Measurements from ENCODE around the gene VWF. TPM values are rescaled to one million over a fixed set of nuclear protein-coding genes. Genes with fewer than 3 reads are reported as not detected.

The VWF gene
- total RNA-seq, 4 donors from 2014 or later: 163 to 367 (median 253) TPM

DNA sequence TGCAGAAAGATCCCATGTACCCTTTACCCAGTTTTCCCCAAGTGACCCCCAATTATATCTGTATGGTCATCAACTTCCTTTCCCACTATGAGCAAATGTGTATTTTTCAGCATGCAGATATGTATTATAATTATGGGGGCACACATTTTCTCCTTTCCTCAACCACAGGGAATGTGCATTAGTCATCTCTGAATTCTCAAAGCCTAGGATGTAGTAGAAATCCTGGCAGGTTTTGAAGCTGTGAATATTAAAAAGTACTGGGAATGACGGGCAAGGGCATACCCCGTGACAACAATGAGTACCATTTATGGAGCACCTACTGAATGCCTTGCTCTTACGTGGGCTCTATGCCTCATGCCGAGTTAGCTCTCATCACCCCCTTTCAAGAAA, 71.5 kb downstream of the VWF start:
- peaks cover 10 to 25% (median 19%) of the 10 kb centered on the region in 4 donors for H3K4me1 ChIP-seq
- 94% methylated on average over 4 of the region's 4 CpGs for whole genome bisulfite sequencing
- intact Hi-C loops (cut with DNase I): no loop called here
- peaks cover 0 to 90% (median 8%) of the 10 kb centered on the region in 4 donors for H3K36me3 ChIP-seq
- no peak overlapping the region for H3K27ac ChIP-seq (replicated peaks in 1 of 4)
- DNase-seq (ENCODE audit: extremely low spot score): no peak
- no peak overlapping the region for H3K4me3 ChIP-seq
- H3K9me3 ChIP-seq: no peaks in the 10 kb centered on the region
- TF ChIP-seq CTCF (IDR thresholded peaks at IDR 0.05) (no peak), EP300 (IDR thresholded peaks at IDR 0.05) (no peak), POLR2AphosphoS5 (IDR thresholded peaks at IDR 0.05) (no peak), POLR2A (IDR thresholded peaks at IDR 0.05; ENCODE audit: low read depth) (no peak)
- H3K27me3 ChIP-seq: peaks cover 0 to 17% (median 5%) of the 10 kb centered on the region in 4 donors

DNA sequence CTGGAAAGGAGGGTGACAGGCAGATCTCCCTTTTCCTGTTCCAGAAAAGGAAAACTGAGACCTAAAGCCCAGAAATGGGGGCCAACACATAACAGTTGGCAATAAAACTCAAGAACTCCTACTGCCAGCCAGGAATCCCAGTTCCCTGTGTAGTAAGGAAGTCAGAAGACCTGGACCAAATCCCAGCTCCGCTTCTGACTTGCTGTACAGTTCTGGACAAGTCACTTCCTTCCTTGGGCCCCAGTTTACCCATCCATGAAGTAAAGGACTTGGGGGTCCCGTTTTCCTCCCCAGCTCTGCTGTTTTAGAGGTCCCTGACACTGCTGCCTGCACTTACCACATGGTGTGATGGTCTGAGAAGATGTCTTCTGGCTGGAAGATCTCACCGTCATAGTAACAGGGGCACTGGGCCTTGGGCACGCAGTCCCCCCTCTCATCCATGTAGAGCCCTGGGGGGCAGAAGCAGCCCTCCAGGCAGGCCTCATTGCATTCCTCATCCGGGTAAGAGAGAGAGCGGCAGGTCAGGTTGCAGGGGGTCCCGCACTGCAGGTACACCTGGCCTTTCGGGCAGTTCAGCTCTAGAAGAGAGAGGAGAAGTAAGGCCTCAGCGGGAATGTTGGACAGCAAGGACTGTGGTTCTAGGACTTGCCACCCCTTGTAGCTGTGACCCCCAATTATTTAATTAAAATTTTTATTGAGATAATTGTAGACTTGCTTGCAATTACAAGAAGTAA, 72.1 kb downstream of the VWF start:
- Histone ChIP-seq H3K36me3 (peaks cover 0 to 90% (median 7%) of the 10 kb centered on the region in 4 donors), H3K9me3 (no peaks in the 10 kb centered on the region), H3K27me3 (peaks cover 0 to 12% (median 5%) of the 10 kb centered on the region in 4 donors), H3K27ac (replicated peaks in 1 of 4) (no peak overlapping the region), H3K4me3 (no peak overlapping the region), H3K4me1 (peaks cover 10 to 25% (median 19%) of the 10 kb centered on the region in 4 donors)
- intact Hi-C loops (cut with DNase I): no loop called here
- no peak for DNase-seq (ENCODE audit: extremely low spot score)
- 98% methylated on average over 7 of the region's 9 CpGs for WGBS
- TF ChIP-seq POLR2AphosphoS5 (IDR thresholded peaks at IDR 0.05) (no peak), EP300 (IDR thresholded peaks at IDR 0.05) (no peak), POLR2A (IDR thresholded peaks at IDR 0.05; ENCODE audit: low read depth) (no peak), CTCF (IDR thresholded peaks at IDR 0.05) (no peak)

DNA sequence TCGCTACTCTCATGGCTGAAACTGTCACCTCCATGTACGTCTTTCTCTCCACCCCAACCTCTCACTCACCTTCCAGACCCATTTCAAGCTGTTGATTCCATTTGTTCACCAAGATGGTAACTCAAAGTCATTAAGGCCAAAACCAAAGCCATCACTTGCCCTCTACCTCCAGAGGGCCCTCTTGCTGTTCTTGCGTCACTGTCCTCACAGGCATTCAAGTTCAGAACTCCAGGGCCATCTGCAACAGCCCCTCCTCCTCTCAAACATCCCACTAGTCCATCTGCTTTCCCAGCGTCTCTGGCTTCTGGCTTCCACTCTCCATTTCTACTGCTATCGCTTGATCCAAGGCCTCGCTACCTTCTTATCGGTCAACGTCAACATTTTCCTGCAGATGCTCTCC, 74.5 kb downstream of the VWF start:
- no peak overlapping the region for H3K27ac ChIP-seq (replicated peaks in 1 of 4)
- no peaks in the 10 kb centered on the region for H3K27me3 ChIP-seq
- intact Hi-C loops (cut with DNase I): no loop called here
- WGBS: 96% methylated on average over 8 of the region's 8 CpGs
- TF ChIP-seq CTCF (IDR thresholded peaks at IDR 0.05) (no peak), EP300 (IDR thresholded peaks at IDR 0.05) (no peak), POLR2A (IDR thresholded peaks at IDR 0.05; ENCODE audit: low read depth) (no peak), POLR2AphosphoS5 (IDR thresholded peaks at IDR 0.05) (no peak)
- DNase-seq (ENCODE audit: extremely low spot score): no peak
- H3K36me3 ChIP-seq: peaks cover 0 to 90% (median 3%) of the 10 kb centered on the region in 4 donors
- H3K9me3 ChIP-seq: no peaks in the 10 kb centered on the region
- no peak overlapping the region for H3K4me3 ChIP-seq
- H3K4me1 ChIP-seq: peaks cover 7 to 15% (median 11%) of the 10 kb centered on the region in 4 donors

DNA sequence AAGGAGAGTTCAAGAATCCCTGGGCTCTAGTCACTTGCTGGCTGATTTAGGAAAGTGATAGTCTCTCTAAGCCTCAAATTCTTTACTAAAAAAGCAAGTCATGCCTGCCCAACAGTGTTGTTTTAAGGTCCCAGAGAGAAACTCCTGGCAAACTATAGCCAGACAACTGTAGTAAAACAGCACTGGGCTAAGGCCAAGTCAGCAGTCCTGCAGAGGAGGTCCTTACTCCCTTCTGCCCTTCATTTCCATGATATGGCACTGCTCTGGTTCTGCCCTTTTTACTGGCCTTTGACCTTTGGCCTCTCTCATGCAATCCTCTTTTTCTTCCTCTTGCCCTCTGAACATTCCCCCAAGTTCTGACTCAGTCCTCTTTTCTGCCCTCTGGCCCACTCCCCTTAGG, 74.9 kb downstream of the VWF start:
- no peak overlapping the region for H3K27ac ChIP-seq (replicated peaks in 1 of 4)
- H3K4me1 ChIP-seq: peaks cover 7 to 15% (median 11%) of the 10 kb centered on the region in 4 donors
- no peaks in the 10 kb centered on the region for H3K9me3 ChIP-seq
- intact Hi-C loops (cut with DNase I): no loop called here
- H3K4me3 ChIP-seq: no peak overlapping the region
- peaks cover 0 to 90% (median 3%) of the 10 kb centered on the region in 4 donors for H3K36me3 ChIP-seq
- no peaks in the 10 kb centered on the region for H3K27me3 ChIP-seq
- no peak for TF ChIP-seq CTCF (IDR thresholded peaks at IDR 0.05)
- no peak for TF ChIP-seq POLR2AphosphoS5 (IDR thresholded peaks at IDR 0.05)
- TF ChIP-seq POLR2A (IDR thresholded peaks at IDR 0.05; ENCODE audit: low read depth): no peak
- no peak for TF ChIP-seq EP300 (IDR thresholded peaks at IDR 0.05)
- no peak for DNase-seq (ENCODE audit: extremely low spot score)
